Gastrocnemius medialis (tissue), 4 donors: ENCODE results near the gene GASK1A. TPM values are rescaled to one million over a fixed set of nuclear protein-coding genes. Genes with fewer than 3 reads are reported as not detected.

Experiments
- ATAC-seq, 2 donors: fragments of 150-250 bp; one replicate each; pipeline ENCODE4 v1.9.1; 2016
- DNase-seq, 2 donors: peaks; one replicate each; pipeline ENCODE4 v3.0.0-alpha.2; 2019
- H3K27ac ChIP-seq, 4 donors: fragments of 200-600 bp; sonication (generic); 1 replicate in 1 of 4; 2 replicates in 3 of 4; pipeline ENCODE4 v1.5.1; 2016 to 2018; ENCODE audit warnings: mild to moderate bottlenecking in 2 of 4, moderate library complexity in 1 of 4
- H3K27me3 ChIP-seq, 3 donors: fragments of 200-600 bp; sonication (generic) in 2 of 3; 1 replicate in 1 of 3; 2 replicates in 2 of 3; pipeline versions ENCODE4 v1.5.1 to v1.6.0; 2016 to 2019; ENCODE audit warnings: mild to moderate bottlenecking in 1 of 3, moderate library complexity in 1 of 3
- H3K36me3 ChIP-seq, 2 donors: fragments of 200-600 bp; sonication (generic) in 1 of 2; one replicate each; pipeline ENCODE4 v1.5.1; 2017 to 2018
- H3K4me1 ChIP-seq, 2 donors: fragments of 200-600 bp; sonication (generic) in 1 of 2; one replicate each; pipeline ENCODE4 v1.5.1; 2016 to 2017; ENCODE audit warnings: mild to moderate bottlenecking in 2 of 2
- H3K4me3 ChIP-seq, 4 donors: fragments of 200-600 bp; sonication (generic) in 3 of 4; 1 replicate in 1 of 4; 2 replicates in 3 of 4; pipeline ENCODE4 v1.5.1; 2016 to 2019; ENCODE audit warnings: mild to moderate bottlenecking in 2 of 4
- H3K9me3 ChIP-seq, 3 donors: fragments of 200-600 bp; sonication (generic) in 2 of 3; 1 replicate in 1 of 3; 2 replicates in 2 of 3; pipeline ENCODE4 v1.5.1; 2016 to 2019
- CTCF ChIP-seq, 5 experiments: fragments of 450-650 bp in 3 of 5; fragments of 200-600 bp in 2 of 5; sonication (generic) in 2 of 5; IDR thresholded peaks in 4 of 5; conservative IDR thresholded peaks in 1 of 5; 1 replicate in 4 of 5; 2 replicates in 1 of 5; pipeline ENCODE4 v1.5.1; 2016 to 2019; ENCODE audit warnings: antibody characterized with exemption in 5 of 5, mild to moderate bottlenecking in 3 of 5, moderate library complexity in 3 of 5
- POLR2A ChIP-seq, 2 donors: fragments of 450-650 bp; IDR thresholded peaks; one replicate each; pipeline ENCODE4 v1.6.1; 2017; ENCODE audit warnings: antibody characterized with exemption in 2 of 2, mild to moderate bottlenecking in 2 of 2, moderate library complexity in 2 of 2
- in situ Hi-C, 4 donors: fragments of 200-750 bp; cut with MboI; loops; one replicate each; pipeline versions ENCODE4 v1.15.0 to v1.8.0; 2017; ENCODE audit warnings: low sequenced_read_pairs in 4 of 4
- intact Hi-C: fragments of 100-400 bp; cut with DNase I; formaldehyde crosslinking; loops from one replicate; pipeline ENCODE4 v1.15.1; 2023; ENCODE audit warnings: low total_unique reads
- total RNA-seq, 4 donors: library from RNA; depleted of rRNA; stranded (reverse); fragments of >200 nt; gene quantifications; one replicate each; pipeline versions ENCODE4 v1.1.0 to v1.2.3, GENCODE V29; 2016

Gene GASK1A
- total RNA-seq, 4 donors from 2014 or later = 0.52 to 6.8 (median 0.87) TPM

GRCh38 chr3:43032646-43033628 is 53.8 kb downstream of the GASK1A start:
- ATAC-seq (no peak), DNase-seq (no peak)
- TF ChIP-seq CTCF (IDR thresholded peaks at IDR 0.05 in 4 of 5, conservative IDR thresholded peaks at IDR 0.05 in 1 of 5) (no peak), POLR2A (IDR thresholded peaks at IDR 0.05) (no peak)
- in situ Hi-C loops = no loop called here
- Histone ChIP-seq H3K9me3 (no peaks in the 10 kb centered on the region), H3K4me1 (peaks cover 0 to 13% of the 10 kb centered on the region in 2 donors), H3K36me3 (no peaks in the 10 kb centered on the region), H3K27ac (no peak overlapping the region), H3K27me3 (no peaks in the 10 kb centered on the region), H3K4me3 (no peak overlapping the region)
- intact Hi-C loops = no loop called here

- no peak for DNase-seq
- Histone ChIP-seq H3K36me3 (no peaks in the 10 kb centered on the region), H3K9me3 (no peaks in the 10 kb centered on the region), H3K27me3 (no peaks in the 10 kb centered on the region), H3K4me1 (peaks cover 0 to 13% of the 10 kb centered on the region in 2 donors), H3K4me3 (no peak overlapping the region), H3K27ac (no peak overlapping the region)
- no peak for TF ChIP-seq CTCF (IDR thresholded peaks at IDR 0.05 in 4 of 5, conservative IDR thresholded peaks at IDR 0.05 in 1 of 5)
- intact Hi-C loops (no loop called here), in situ Hi-C loops (no loop called here)
- ATAC-seq = no peak
Observed at GRCh38 chr3:43034200-43034599, 55.1 kb downstream of the GASK1A start.

DNA sequence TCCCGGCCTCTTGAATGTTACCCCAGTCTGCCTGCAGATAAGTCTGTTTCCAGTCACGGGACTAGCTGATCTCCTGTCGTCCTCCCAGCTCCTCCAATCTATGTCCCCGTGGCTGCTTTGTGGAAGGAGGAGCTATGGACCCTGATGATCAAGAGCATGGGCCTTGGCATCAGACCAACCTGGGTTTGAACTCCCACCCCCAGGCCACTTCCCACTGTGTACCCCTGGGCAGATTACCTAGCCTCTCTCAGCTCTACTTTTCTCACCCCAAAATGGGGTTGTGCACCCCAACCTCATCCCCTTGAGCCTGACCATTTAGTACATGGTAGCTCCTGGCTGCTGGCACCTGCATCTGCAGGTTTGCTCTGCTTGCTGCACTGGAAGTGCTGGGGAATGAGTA is 55.8 kb downstream of the GASK1A start:
- H3K27me3 ChIP-seq = no peaks in the 10 kb centered on the region
- TF ChIP-seq POLR2A (IDR thresholded peaks at IDR 0.05) = no peak
- TF ChIP-seq CTCF (IDR thresholded peaks at IDR 0.05 in 4 of 5, conservative IDR thresholded peaks at IDR 0.05 in 1 of 5) = no peak
- H3K4me3 ChIP-seq = no peak overlapping the region
- DNase-seq (no peak), ATAC-seq (no peak)
- in situ Hi-C loops (no loop called here), intact Hi-C loops (no loop called here)
- H3K27ac ChIP-seq = no peak overlapping the region
- H3K4me1 ChIP-seq = peaks cover under 1 to 13% of the 10 kb centered on the region in 2 donors
- H3K9me3 ChIP-seq = no peaks in the 10 kb centered on the region
- no peaks in the 10 kb centered on the region for H3K36me3 ChIP-seq

GRCh38 chr3:43035801-43036365 is 56.8 kb downstream of the GASK1A start:
- Histone ChIP-seq H3K4me3 (no peak overlapping the region), H3K36me3 (no peaks in the 10 kb centered on the region), H3K4me1 (peaks cover 6 to 11% of the 10 kb centered on the region in 2 donors), H3K27me3 (no peaks in the 10 kb centered on the region), H3K27ac (no peak overlapping the region), H3K9me3 (no peaks in the 10 kb centered on the region)
- in situ Hi-C loops = no loop called here
- intact Hi-C loops = no loop called here
- no peak for DNase-seq
- ATAC-seq = no peak
- TF ChIP-seq POLR2A (IDR thresholded peaks at IDR 0.05) = no peak
- TF ChIP-seq CTCF (IDR thresholded peaks at IDR 0.05 in 4 of 5, conservative IDR thresholded peaks at IDR 0.05 in 1 of 5) = no peak
